ENCODE results near the gene PHKG2.

PHKG2 gene

GRCh38 chr16:30775392-30776188, 27.4 kb downstream of the PHKG2 start:
- H3K9ac ChIP-seq (ENCODE audit: low read length in 2 of 2) = peak overlapping the region; percentile 81
- H3K36me3 ChIP-seq (ENCODE audit: control insufficient read depth in 2 of 2, insufficient read depth in 2 of 2, low read length in 2 of 2) = peaks cover 20 to 28% of the 10 kb centered on the region in 2 donors
- H3K27ac ChIP-seq (ENCODE audit: low read length) = peak overlapping the region; percentile 81
- no peaks in the 10 kb centered on the region for H3K9me3 ChIP-seq (ENCODE audit: control insufficient read depth in 2 of 2, low read length in 2 of 2)
- no peaks in the 10 kb centered on the region for H3K27me3 ChIP-seq (ENCODE audit: control insufficient read depth in 1 of 2, insufficient read depth in 2 of 2, low read length in 2 of 2)
- peak overlapping the region; percentile 84 to 89 for H3K4me3 ChIP-seq (ENCODE audit: low read length in 2 of 2)
- peaks cover 25% of the 10 kb centered on the region for H3K4me1 ChIP-seq (ENCODE audit: control insufficient read depth, insufficient read depth, low read length)

GRCh38 chr16:30777591-30778297, 29.5 kb downstream of the PHKG2 start:
- peaks cover 25% of the 10 kb centered on the region for H3K4me1 ChIP-seq (ENCODE audit: control insufficient read depth, insufficient read depth, low read length)
- H3K27me3 ChIP-seq (ENCODE audit: control insufficient read depth in 1 of 2, insufficient read depth in 2 of 2, low read length in 2 of 2) = no peaks in the 10 kb centered on the region
- no peak overlapping the region for H3K9ac ChIP-seq (ENCODE audit: low read length in 2 of 2)
- no peaks in the 10 kb centered on the region for H3K9me3 ChIP-seq (ENCODE audit: control insufficient read depth in 2 of 2, low read length in 2 of 2)
- H3K4me3 ChIP-seq (ENCODE audit: low read length in 2 of 2) = no peak overlapping the region
- peaks cover 15 to 21% of the 10 kb centered on the region in 2 donors for H3K36me3 ChIP-seq (ENCODE audit: control insufficient read depth in 2 of 2, insufficient read depth in 2 of 2, low read length in 2 of 2)
- H3K27ac ChIP-seq (ENCODE audit: low read length) = peak overlapping the region; percentile 24

- Histone ChIP-seq H3K36me3 (ENCODE audit: control insufficient read depth in 2 of 2, insufficient read depth in 2 of 2, low read length in 2 of 2) (peaks cover 16 to 26% of the 10 kb centered on the region in 2 donors), H3K9me3 (ENCODE audit: control insufficient read depth in 2 of 2, low read length in 2 of 2) (no peaks in the 10 kb centered on the region), H3K27me3 (ENCODE audit: control insufficient read depth in 1 of 2, insufficient read depth in 2 of 2, low read length in 2 of 2) (no peaks in the 10 kb centered on the region), H3K4me1 (ENCODE audit: control insufficient read depth, insufficient read depth, low read length) (peaks cover 25% of the 10 kb centered on the region), H3K27ac (ENCODE audit: low read length) (peak overlapping the region; percentile 24), H3K9ac (ENCODE audit: low read length in 2 of 2) (no peak overlapping the region), H3K4me3 (ENCODE audit: low read length in 2 of 2) (no peak overlapping the region)
These were observed 30.5 kb downstream of the PHKG2 start for GRCh38 chr16:30778549-30779244.

- Histone ChIP-seq H3K27me3 (ENCODE audit: control insufficient read depth in 1 of 2, insufficient read depth in 2 of 2, low read length in 2 of 2) (no peaks in the 10 kb centered on the region), H3K4me3 (ENCODE audit: low read length in 2 of 2) (no peak overlapping the region), H3K27ac (ENCODE audit: low read length) (no peak overlapping the region), H3K9me3 (ENCODE audit: control insufficient read depth in 2 of 2, low read length in 2 of 2) (no peaks in the 10 kb centered on the region), H3K9ac (ENCODE audit: low read length in 2 of 2) (no peak overlapping the region), H3K4me1 (ENCODE audit: control insufficient read depth, insufficient read depth, low read length) (peaks cover 22% of the 10 kb centered on the region), H3K36me3 (ENCODE audit: control insufficient read depth in 2 of 2, insufficient read depth in 2 of 2, low read length in 2 of 2) (peaks cover 13 to 26% of the 10 kb centered on the region in 2 donors)
These were observed 31.4 kb downstream of the PHKG2 start for GRCh38 chr16:30779596-30779995.

- Histone ChIP-seq H3K4me3 (ENCODE audit: low read length in 2 of 2) (no peak overlapping the region), H3K4me1 (ENCODE audit: control insufficient read depth, insufficient read depth, low read length) (peaks cover 18% of the 10 kb centered on the region), H3K9ac (ENCODE audit: low read length in 2 of 2) (no peak overlapping the region), H3K27ac (ENCODE audit: low read length) (no peak overlapping the region), H3K36me3 (ENCODE audit: control insufficient read depth in 2 of 2, insufficient read depth in 2 of 2, low read length in 2 of 2) (peaks cover 13 to 26% of the 10 kb centered on the region in 2 donors), H3K9me3 (ENCODE audit: control insufficient read depth in 2 of 2, low read length in 2 of 2) (no peaks in the 10 kb centered on the region), H3K27me3 (ENCODE audit: control insufficient read depth in 1 of 2, insufficient read depth in 2 of 2, low read length in 2 of 2) (no peaks in the 10 kb centered on the region)
These were observed 31.8 kb downstream of the PHKG2 start for GRCh38 chr16:30780021-30780420.

GRCh38 chr16:30780549-30780948, 32.3 kb downstream of the PHKG2 start:
- no peaks in the 10 kb centered on the region for H3K9me3 ChIP-seq (ENCODE audit: control insufficient read depth in 2 of 2, low read length in 2 of 2)
- no peak overlapping the region for H3K4me3 ChIP-seq (ENCODE audit: low read length in 2 of 2)
- no peak overlapping the region for H3K27ac ChIP-seq (ENCODE audit: low read length)
- peaks cover 19% of the 10 kb centered on the region for H3K4me1 ChIP-seq (ENCODE audit: control insufficient read depth, insufficient read depth, low read length)
- no peak overlapping the region for H3K9ac ChIP-seq (ENCODE audit: low read length in 2 of 2)
- peaks cover 13 to 26% of the 10 kb centered on the region in 2 donors for H3K36me3 ChIP-seq (ENCODE audit: control insufficient read depth in 2 of 2, insufficient read depth in 2 of 2, low read length in 2 of 2)
- no peaks in the 10 kb centered on the region for H3K27me3 ChIP-seq (ENCODE audit: control insufficient read depth in 1 of 2, insufficient read depth in 2 of 2, low read length in 2 of 2)

- H3K9ac ChIP-seq (ENCODE audit: low read length in 2 of 2) = no peak overlapping the region
- H3K27ac ChIP-seq (ENCODE audit: low read length) = no peak overlapping the region
- peaks cover 13 to 26% of the 10 kb centered on the region in 2 donors for H3K36me3 ChIP-seq (ENCODE audit: control insufficient read depth in 2 of 2, insufficient read depth in 2 of 2, low read length in 2 of 2)
- no peaks in the 10 kb centered on the region for H3K27me3 ChIP-seq (ENCODE audit: control insufficient read depth in 1 of 2, insufficient read depth in 2 of 2, low read length in 2 of 2)
- H3K4me1 ChIP-seq (ENCODE audit: control insufficient read depth, insufficient read depth, low read length) = peaks cover 16% of the 10 kb centered on the region
- no peak overlapping the region for H3K4me3 ChIP-seq (ENCODE audit: low read length in 2 of 2)
- no peaks in the 10 kb centered on the region for H3K9me3 ChIP-seq (ENCODE audit: control insufficient read depth in 2 of 2, low read length in 2 of 2)
These were observed 34.5 kb downstream of the PHKG2 start for GRCh38 chr16:30782486-30783279.

- Histone ChIP-seq H3K9me3 (ENCODE audit: control insufficient read depth in 2 of 2, low read length in 2 of 2) (no peaks in the 10 kb centered on the region), H3K4me3 (ENCODE audit: low read length in 2 of 2) (no peak overlapping the region), H3K36me3 (ENCODE audit: control insufficient read depth in 2 of 2, insufficient read depth in 2 of 2, low read length in 2 of 2) (peaks cover 13 to 26% of the 10 kb centered on the region in 2 donors), H3K27ac (ENCODE audit: low read length) (no peak overlapping the region), H3K9ac (ENCODE audit: low read length in 2 of 2) (no peak overlapping the region), H3K4me1 (ENCODE audit: control insufficient read depth, insufficient read depth, low read length) (peaks cover 19% of the 10 kb centered on the region), H3K27me3 (ENCODE audit: control insufficient read depth in 1 of 2, insufficient read depth in 2 of 2, low read length in 2 of 2) (no peaks in the 10 kb centered on the region)
These were observed 35.3 kb downstream of the PHKG2 start for GRCh38 chr16:30783280-30784109.

GRCh38 chr16:30784215-30784614, 36.0 kb downstream of the PHKG2 start:
- Histone ChIP-seq H3K9me3 (ENCODE audit: control insufficient read depth in 2 of 2, low read length in 2 of 2) (no peaks in the 10 kb centered on the region), H3K4me3 (ENCODE audit: low read length in 2 of 2) (no peak overlapping the region), H3K36me3 (ENCODE audit: control insufficient read depth in 2 of 2, insufficient read depth in 2 of 2, low read length in 2 of 2) (peaks cover 13 to 26% of the 10 kb centered on the region in 2 donors), H3K27me3 (ENCODE audit: control insufficient read depth in 1 of 2, insufficient read depth in 2 of 2, low read length in 2 of 2) (no peaks in the 10 kb centered on the region), H3K4me1 (ENCODE audit: control insufficient read depth, insufficient read depth, low read length) (peaks cover 19% of the 10 kb centered on the region), H3K9ac (ENCODE audit: low read length in 2 of 2) (no peak overlapping the region), H3K27ac (ENCODE audit: low read length) (no peak overlapping the region)
